SK-N-MC (cell line): ENCODE results near the gene SMOC1.

Source experiments
- DNase-seq: peaks from one replicate; pipeline ENCODE4 v3.0.0-alpha.2; 2011; ENCODE audit warnings: low read depth, low spot score
- H3K27ac ChIP-seq: fragments of 200-600 bp; sonication (generic); 2 replicates; pipeline ENCODE4 v1.5.1; 2016; ENCODE audit warnings: mixed run types
- H3K36me3 ChIP-seq: fragments of 200-600 bp; sonication (generic); 2 replicates; pipeline ENCODE4 v1.6.1; 2017; ENCODE audit warnings: antibody characterized with exemption, low read length, mixed read lengths; ENCODE audit not compliant: insufficient read depth
- H3K4me3 ChIP-seq: fragments of 200-600 bp; sonication (generic); 2 replicates; pipeline ENCODE4 v1.5.1; 2016
- H3K9ac ChIP-seq: fragments of 200-600 bp; sonication (generic); 2 replicates; pipeline ENCODE4 v1.8.0; 2017; ENCODE audit warnings: mixed run types, mixed read lengths; ENCODE audit not compliant: insufficient read length
- H3K9me3 ChIP-seq: fragments of 200-600 bp; sonication (generic); 2 replicates; pipeline ENCODE4 v1.6.1; 2017; ENCODE audit warnings: low read depth, mild to moderate bottlenecking, antibody characterized with exemption, low read length, moderate library complexity, mixed read lengths
- EZH2 ChIP-seq: fragments of 200-600 bp; sonication (generic); IDR thresholded peaks from one replicate; pipeline ENCODE4 v1.6.1; 2017; ENCODE audit warnings: antibody characterized with exemption
- FOXP2 ChIP-seq: optimal IDR thresholded peaks from 2 replicates; pipeline ENCODE3; 2011; ENCODE audit warnings: mild to moderate bottlenecking, moderate library complexity; ENCODE audit not compliant: insufficient read depth; ENCODE audit errors: extremely low read length, control extremely low read depth
- POLR2AphosphoS5 ChIP-seq: IDR thresholded peaks from 2 replicates; pipeline ENCODE4 v1.6.1; 2012; ENCODE audit warnings: mild to moderate bottlenecking, low read depth, low read length, borderline replicate concordance

Gene SMOC1

DNA sequence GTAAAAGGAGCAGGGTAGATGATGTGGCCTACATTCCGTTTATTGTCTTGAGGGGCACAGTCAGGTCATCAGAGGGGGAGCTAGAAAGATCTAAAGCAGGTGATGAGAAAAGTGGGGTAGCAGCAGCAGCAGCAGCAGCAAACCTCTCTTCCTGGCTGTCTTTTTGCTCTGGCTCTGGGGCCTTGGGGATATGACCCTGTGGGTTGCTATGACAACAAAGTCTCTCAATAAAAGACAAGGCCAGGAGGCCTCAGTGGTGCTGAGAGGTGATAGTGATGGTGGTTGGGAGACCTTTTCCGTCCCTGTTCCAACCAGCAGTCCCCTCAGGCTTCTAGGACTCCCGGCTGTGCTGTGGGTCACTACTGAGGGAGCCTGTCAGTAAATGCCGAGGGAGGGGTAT is 170.9 kb downstream of the SMOC1 start:
- Histone ChIP-seq H3K9me3 (no peaks in the 10 kb centered on the region), H3K36me3 (no peaks in the 10 kb centered on the region), H3K4me3 (no peak overlapping the region), H3K9ac (no peak overlapping the region), H3K27ac (no peak overlapping the region)
- no peak for DNase-seq
- TF ChIP-seq FOXP2: no peak
- no peak for TF ChIP-seq EZH2
- no peak for TF ChIP-seq POLR2AphosphoS5

DNA sequence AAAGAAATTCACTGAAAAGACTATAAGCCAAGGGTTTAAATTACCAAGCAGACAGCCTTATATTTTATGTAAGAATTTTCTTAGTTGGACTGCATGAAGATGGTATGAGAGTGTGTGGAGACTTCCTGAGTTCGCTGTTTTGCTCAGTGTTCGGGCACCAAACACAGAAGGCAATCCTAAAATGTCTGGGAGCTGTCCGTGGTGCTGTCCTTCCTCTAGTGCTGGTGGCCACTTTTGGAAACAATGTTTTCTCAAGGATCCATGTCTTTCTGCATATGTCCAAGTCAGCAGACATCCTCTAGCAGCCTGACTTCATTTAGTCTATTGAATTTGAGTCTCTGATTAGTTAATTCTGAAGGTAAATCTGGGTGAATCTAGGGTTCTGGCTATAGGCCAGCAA is 173.8 kb downstream of the SMOC1 start:
- TF ChIP-seq POLR2AphosphoS5 (no peak), FOXP2 (no peak), EZH2 (no peak)
- DNase-seq: no peak
- Histone ChIP-seq H3K36me3 (no peaks in the 10 kb centered on the region), H3K4me3 (no peak overlapping the region), H3K9me3 (no peaks in the 10 kb centered on the region), H3K27ac (no peak overlapping the region), H3K9ac (no peak overlapping the region)

DNA sequence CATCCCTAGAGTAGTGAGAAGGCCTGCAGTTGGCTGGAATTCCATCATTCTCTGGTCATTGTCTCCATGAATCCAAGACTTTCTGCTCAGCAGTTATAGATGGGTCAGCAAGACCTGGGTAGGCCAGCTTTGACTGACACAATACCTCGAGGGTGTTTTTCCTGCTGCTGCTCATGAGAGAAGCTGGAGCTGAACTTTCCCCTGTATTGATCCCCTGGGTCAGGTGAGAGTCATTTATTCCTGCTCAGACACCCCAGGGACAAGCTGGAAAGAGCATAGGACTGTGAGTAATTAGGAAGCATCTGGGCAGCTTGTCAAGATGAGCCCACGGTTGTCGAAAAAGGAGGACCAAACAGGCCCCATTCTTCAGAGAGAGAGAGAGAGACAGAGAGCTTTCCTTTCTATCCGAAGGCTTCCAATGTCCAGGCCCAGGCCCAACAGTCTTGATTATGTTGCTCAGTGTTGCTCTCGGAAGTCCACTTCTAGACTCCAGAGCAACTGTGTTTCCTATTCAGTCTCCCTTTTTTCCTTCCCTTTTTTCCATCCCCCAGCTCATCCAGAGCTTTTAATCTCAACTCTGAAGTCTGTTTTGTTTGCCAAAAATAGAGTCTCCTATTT is 178.4 kb downstream of the SMOC1 start:
- H3K36me3 ChIP-seq: no peaks in the 10 kb centered on the region
- no peak for DNase-seq
- TF ChIP-seq EZH2 (no peak), FOXP2 (no peak), POLR2AphosphoS5 (no peak)
- no peak overlapping the region for H3K27ac ChIP-seq
- no peaks in the 10 kb centered on the region for H3K9me3 ChIP-seq
- no peak overlapping the region for H3K9ac ChIP-seq
- H3K4me3 ChIP-seq: no peak overlapping the region

DNA sequence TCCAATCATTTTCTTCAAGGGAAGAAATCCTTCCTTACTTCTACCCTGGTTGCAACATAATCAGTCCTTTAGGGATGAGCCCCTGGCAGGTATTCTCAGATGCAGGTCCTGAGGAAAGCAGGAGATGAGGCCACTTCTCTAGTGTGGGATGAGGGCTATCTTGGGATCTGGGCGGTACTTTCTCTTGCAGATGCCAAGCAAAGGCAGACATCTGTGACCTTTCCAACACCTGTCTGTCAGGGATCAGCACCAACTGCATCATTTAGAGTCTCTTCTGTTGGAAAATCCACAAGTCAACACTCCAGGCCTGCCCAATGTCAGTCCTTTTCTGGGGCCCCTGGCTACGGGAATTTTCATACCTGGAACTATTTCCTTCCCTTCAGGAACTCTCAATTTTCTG is 180.3 kb downstream of the SMOC1 start:
- no peak for DNase-seq
- Histone ChIP-seq H3K4me3 (no peak overlapping the region), H3K9ac (no peak overlapping the region), H3K36me3 (no peaks in the 10 kb centered on the region), H3K27ac (no peak overlapping the region), H3K9me3 (no peaks in the 10 kb centered on the region)
- TF ChIP-seq EZH2 (no peak), FOXP2 (no peak), POLR2AphosphoS5 (no peak)

DNA sequence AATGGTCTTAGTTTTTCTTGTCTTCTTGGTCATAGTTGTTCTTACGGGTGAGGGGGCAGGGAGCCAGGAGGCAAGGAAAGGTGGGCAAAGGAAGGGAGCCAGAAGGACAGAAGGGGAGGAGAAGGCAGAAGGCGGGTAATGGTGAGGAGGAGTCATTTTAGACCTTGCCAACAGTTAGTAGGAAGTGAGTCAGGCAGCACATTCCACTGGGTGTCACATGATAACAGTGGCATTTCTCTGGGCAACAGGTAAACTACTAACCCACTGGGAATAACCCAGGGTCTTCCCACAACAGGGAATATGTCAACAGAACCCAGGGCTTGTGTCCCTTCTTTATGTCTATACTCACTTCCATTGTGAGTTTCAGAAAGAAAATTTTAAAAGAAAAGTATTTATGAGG is 181.9 kb downstream of the SMOC1 start:
- no peak for TF ChIP-seq EZH2
- TF ChIP-seq POLR2AphosphoS5: no peak
- no peak for TF ChIP-seq FOXP2
- Histone ChIP-seq H3K9me3 (no peaks in the 10 kb centered on the region), H3K4me3 (no peak overlapping the region), H3K9ac (no peak overlapping the region), H3K36me3 (no peaks in the 10 kb centered on the region), H3K27ac (no peak overlapping the region)
- no peak for DNase-seq

DNA sequence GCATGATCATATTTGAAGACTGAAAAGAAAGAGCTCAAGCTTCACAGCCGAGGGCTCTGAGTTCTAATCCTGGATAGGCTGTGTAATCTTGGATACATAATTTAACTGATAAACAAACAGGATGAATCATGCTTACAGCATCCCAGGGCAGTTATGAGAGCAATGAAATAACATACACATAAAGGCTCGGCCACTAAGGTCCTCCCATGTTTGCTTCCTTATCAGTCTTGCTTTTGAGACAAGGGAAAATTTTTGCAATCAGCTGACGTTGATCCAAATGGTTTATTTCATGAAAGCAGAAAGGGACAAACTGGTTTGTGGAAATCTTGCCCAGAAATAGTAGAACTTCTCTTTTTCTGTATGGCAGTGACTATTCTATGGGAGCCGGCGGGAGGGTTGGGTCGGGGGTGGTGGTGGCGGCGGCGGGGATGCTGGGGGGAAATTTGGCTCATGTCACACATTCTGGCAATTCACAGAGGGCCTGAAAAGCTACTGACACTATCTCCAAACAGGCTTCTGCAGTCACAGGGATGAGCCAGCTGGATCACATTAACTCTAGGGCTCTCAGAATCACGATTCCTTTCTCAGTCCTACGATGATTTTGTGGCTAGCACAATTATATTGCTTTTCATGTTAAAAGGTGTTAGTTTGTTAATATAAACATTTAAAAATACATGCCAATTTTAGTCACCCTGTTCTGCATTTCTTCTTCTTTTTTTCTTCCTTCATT is 185.1 kb downstream of the SMOC1 start:
- H3K36me3 ChIP-seq: no peaks in the 10 kb centered on the region
- H3K9ac ChIP-seq: no peak overlapping the region
- no peak overlapping the region for H3K4me3 ChIP-seq
- no peak for TF ChIP-seq POLR2AphosphoS5
- no peak for TF ChIP-seq FOXP2
- TF ChIP-seq EZH2: no peak
- H3K27ac ChIP-seq: no peak overlapping the region
- no peak for DNase-seq
- no peaks in the 10 kb centered on the region for H3K9me3 ChIP-seq

DNA sequence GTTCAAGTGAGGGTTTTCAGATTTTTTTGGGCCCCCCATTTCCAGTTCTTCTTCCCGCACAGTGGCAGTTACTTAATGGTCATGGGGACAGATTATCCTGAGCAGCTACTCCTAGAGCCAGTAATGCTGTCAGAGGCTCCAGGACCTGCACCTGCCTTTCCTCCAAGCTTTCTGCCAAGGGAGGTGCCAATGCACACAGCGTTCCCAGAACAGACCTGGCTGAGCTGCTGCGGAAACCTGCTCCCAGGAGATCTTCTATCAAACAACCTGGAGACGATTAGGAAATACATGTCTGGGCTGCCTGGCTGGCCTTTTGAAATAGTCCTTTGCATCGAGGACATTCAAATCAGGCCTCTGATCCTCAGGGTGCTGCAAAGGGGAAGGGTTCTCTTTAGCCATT is 188.6 kb downstream of the SMOC1 start:
- Histone ChIP-seq H3K27ac (no peak overlapping the region), H3K9me3 (no peaks in the 10 kb centered on the region), H3K9ac (no peak overlapping the region), H3K4me3 (no peak overlapping the region), H3K36me3 (no peaks in the 10 kb centered on the region)
- no peak for DNase-seq
- no peak for TF ChIP-seq EZH2
- TF ChIP-seq POLR2AphosphoS5: no peak
- TF ChIP-seq FOXP2: no peak

DNA sequence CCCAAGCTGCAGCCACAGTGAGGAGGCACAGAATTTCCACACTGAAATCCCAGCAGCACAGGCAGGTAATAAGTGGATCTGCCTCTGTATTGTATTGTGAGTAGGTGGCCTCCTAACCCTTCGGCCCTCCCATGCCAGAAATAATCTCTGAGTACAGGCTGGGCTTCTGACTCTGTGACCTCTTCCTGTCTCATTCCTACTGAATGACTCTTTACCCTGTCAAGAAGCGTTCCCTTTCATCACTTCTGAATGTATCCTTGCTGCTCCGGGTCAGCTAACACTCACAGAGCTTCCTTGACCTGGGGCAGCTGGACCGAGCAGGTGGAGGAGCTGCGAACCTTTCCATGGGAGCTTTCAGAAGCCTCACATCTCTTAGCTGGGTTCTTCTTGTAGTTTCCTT is 190.0 kb downstream of the SMOC1 start:
- Histone ChIP-seq H3K27ac (no peak overlapping the region), H3K4me3 (no peak overlapping the region), H3K36me3 (no peaks in the 10 kb centered on the region), H3K9me3 (no peaks in the 10 kb centered on the region), H3K9ac (no peak overlapping the region)
- no peak for DNase-seq
- TF ChIP-seq POLR2AphosphoS5: no peak
- TF ChIP-seq FOXP2: no peak
- no peak for TF ChIP-seq EZH2

DNA sequence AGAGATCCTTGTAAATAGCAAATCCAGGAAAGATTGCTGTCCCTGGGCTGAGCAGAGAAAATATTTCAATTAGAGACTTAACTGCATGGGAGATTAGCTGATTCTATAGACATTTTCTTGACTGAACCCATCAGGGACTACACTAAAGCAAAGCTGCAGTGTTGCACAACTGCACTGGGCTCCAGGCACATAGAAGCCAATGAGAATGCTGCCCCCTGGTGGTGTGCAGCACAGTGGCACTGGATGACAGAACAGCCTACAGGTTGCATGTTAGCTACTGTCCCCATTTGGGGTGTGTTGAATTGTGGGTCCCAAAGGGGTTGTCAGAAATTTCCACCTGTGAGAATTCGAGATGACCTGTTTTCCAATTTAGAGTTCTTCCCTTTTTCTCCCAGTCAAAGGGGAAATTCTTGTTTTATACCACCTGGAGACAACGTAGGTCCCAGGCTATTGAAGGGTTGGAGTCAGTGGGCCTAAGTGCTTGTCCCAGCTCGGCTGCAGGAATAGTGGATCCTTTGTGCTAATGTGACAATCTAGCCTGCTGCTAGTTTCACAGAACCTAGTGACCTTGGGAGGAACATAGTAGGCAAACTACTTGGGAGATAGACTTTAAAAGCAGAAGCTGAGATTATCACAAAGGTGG is 194.8 kb downstream of the SMOC1 start:
- no peak overlapping the region for H3K4me3 ChIP-seq
- peak; percentile 10 for DNase-seq
- no peaks in the 10 kb centered on the region for H3K9me3 ChIP-seq
- no peaks in the 10 kb centered on the region for H3K36me3 ChIP-seq
- TF ChIP-seq FOXP2 (no peak), POLR2AphosphoS5 (no peak)
- no peak overlapping the region for H3K9ac ChIP-seq
- H3K27ac ChIP-seq: no peak overlapping the region
